ENCODE data around the gene SPIN1. TPM values are rescaled to one million over a fixed set of nuclear protein-coding genes. Genes with fewer than 3 reads are reported as not detected.

The SPIN1 gene
- total RNA-seq, 4 donors from 2014 or later = 91.9 to 126 (median 103) TPM

DNA sequence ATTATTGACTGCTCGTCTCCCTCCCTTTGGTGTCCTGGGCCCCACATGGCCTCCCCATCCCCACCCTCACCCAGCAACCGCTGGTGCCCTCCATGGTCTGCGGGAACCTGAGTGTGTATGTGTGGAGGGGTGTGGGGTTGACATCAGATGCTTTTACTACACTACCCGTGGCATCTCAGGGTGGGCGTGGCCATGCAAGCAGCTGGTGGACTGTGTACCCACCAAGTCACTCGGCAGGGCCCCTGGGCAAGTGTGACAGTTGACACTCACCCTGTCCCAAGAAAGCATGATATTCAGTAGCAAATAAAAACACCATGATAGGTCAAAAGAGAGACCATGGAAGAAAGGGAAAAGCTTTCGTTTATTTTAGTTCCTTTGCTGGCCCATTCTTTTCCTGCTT is 139.4 kb downstream of the SPIN1 start:
- no peak for DNase-seq
- Histone ChIP-seq H3K36me3 (no peaks in the 10 kb centered on the region), H3K27me3 (no peaks in the 10 kb centered on the region), H3K4me1 (no peaks in the 10 kb centered on the region), H3K9me3 (no peaks in the 10 kb centered on the region), H3K4me3 (replicated peaks in 1 of 3) (no peak overlapping the region), H3K27ac (no peak overlapping the region)
- WGBS, 2 donors = 73 to 79% methylated on average over 7 of the region's 7 CpGs
- TF ChIP-seq POLR2A (IDR thresholded peaks at IDR 0.05) (no peak), CTCF (IDR thresholded peaks at IDR 0.05) (no peak)
- intact Hi-C loops (cut with DNase I) = no loop called here

Other genes with a start within 250 kb of the SPIN1 start
- under 1 TPM in 1 of 4 donors, not detected in 3; 0.13 TPM for gene SPATA31C2, start 250.0 kb upstream of the SPIN1 start, total RNA-seq
- 1 to 10 TPM in 1 of 4 donors, under 1 TPM in 2, not detected in 1; 0.49 to 1.3 (median 0.81) TPM for gene NXNL2, start 146.7 kb downstream of the SPIN1 start, total RNA-seq